Measurements from ENCODE around the gene SIAE. TPM values are rescaled to one million over a fixed set of nuclear protein-coding genes. Genes with fewer than 3 reads are reported as not detected.
"Not testable (repeated sequence)": the region's sequence is repeated elsewhere in the genome, so short reads cannot be mapped to it uniquely, and the experiment has no call there.

The SIAE gene
- total RNA-seq, 2 donors from 2014 or later: 6.8 to 15.0 TPM

- Mint-ChIP-seq H3K4me3 (no peak overlapping the region), H3K27me3 (peaks cover 29% of the 10 kb centered on the region), H3K27ac (no peak overlapping the region), H3K4me1 (peaks cover under 1% of the 10 kb centered on the region), H3K36me3 (ENCODE audit: low read depth) (peaks cover 2% of the 10 kb centered on the region)
- H3K9me3 ChIP-seq (ENCODE audit: control insufficient read depth, low read length, poor library complexity, severe bottlenecking): no peaks in the 10 kb centered on the region
- no peak for ATAC-seq
- DNase-seq: no peak
Observed at GRCh38 chr11:124605719-124606118, 67.8 kb downstream of the SIAE start.

GRCh38 chr11:124602723-124603122 is 70.8 kb downstream of the SIAE start:
- H3K36me3 Mint-ChIP-seq (ENCODE audit: low read depth); H3K9me3 ChIP-seq (ENCODE audit: control insufficient read depth, low read length, poor library complexity, severe bottlenecking); DNase-seq; H3K4me1 Mint-ChIP-seq; ATAC-seq; H3K27ac Mint-ChIP-seq; H3K4me3 Mint-ChIP-seq: not testable (repeated sequence)
- H3K27me3 Mint-ChIP-seq: peaks cover 42% of the 10 kb centered on the region

GRCh38 chr11:124602193-124602592 is 71.3 kb downstream of the SIAE start:
- Mint-ChIP-seq H3K4me1 (no peaks in the 10 kb centered on the region), H3K27ac (no peak overlapping the region), H3K36me3 (ENCODE audit: low read depth) (peaks cover 2% of the 10 kb centered on the region), H3K27me3 (peaks cover 47% of the 10 kb centered on the region), H3K4me3 (no peak overlapping the region)
- H3K9me3 ChIP-seq (ENCODE audit: control insufficient read depth, low read length, poor library complexity, severe bottlenecking): no peaks in the 10 kb centered on the region
- no peak for ATAC-seq
- DNase-seq: no peak

GRCh38 chr11:124600621-124601320 is 72.8 kb downstream of the SIAE start:
- H3K9me3 ChIP-seq (ENCODE audit: control insufficient read depth, low read length, poor library complexity, severe bottlenecking): no peaks in the 10 kb centered on the region
- Mint-ChIP-seq H3K4me1 (no peaks in the 10 kb centered on the region), H3K36me3 (ENCODE audit: low read depth) (peaks cover 2% of the 10 kb centered on the region), H3K27ac (no peak overlapping the region), H3K4me3 (no peak overlapping the region), H3K27me3 (peaks cover 60% of the 10 kb centered on the region)
- DNase-seq (no peak), ATAC-seq (no peak)

- H3K4me3 Mint-ChIP-seq: no peak overlapping the region
- ATAC-seq: no peak
Observed at GRCh38 chr11:124597626-124598025, 75.9 kb downstream of the SIAE start.

GRCh38 chr11:124595302-124595701 is 78.2 kb downstream of the SIAE start:
- DNase-seq: no peak
- H3K9me3 ChIP-seq (ENCODE audit: control insufficient read depth, low read length, poor library complexity, severe bottlenecking): no peaks in the 10 kb centered on the region
- no peak for ATAC-seq
- Mint-ChIP-seq H3K4me1 (no peaks in the 10 kb centered on the region), H3K4me3 (no peak overlapping the region), H3K36me3 (ENCODE audit: low read depth) (no peaks in the 10 kb centered on the region), H3K27ac (no peak overlapping the region), H3K27me3 (peaks cover 40% of the 10 kb centered on the region)

More at GRCh38 chr11:124597626-124598025, 75.9 kb downstream of the SIAE start:
- Mint-ChIP-seq H3K36me3 (ENCODE audit: low read depth) (no peaks in the 10 kb centered on the region), H3K27me3 (peaks cover 59% of the 10 kb centered on the region), H3K4me1 (no peaks in the 10 kb centered on the region), H3K27ac (no peak overlapping the region)
- DNase-seq: no peak
- H3K9me3 ChIP-seq (ENCODE audit: control insufficient read depth, low read length, poor library complexity, severe bottlenecking): no peaks in the 10 kb centered on the region

GRCh38 chr11:124592627-124593026 is 80.9 kb downstream of the SIAE start:
- no peak for DNase-seq
- Mint-ChIP-seq H3K4me3 (no peak overlapping the region), H3K36me3 (ENCODE audit: low read depth) (no peaks in the 10 kb centered on the region), H3K27ac (no peak overlapping the region), H3K4me1 (no peaks in the 10 kb centered on the region), H3K27me3 (peaks cover 42% of the 10 kb centered on the region)
- no peak for ATAC-seq
- H3K9me3 ChIP-seq (ENCODE audit: control insufficient read depth, low read length, poor library complexity, severe bottlenecking): no peaks in the 10 kb centered on the region

GRCh38 chr11:124591430-124591829 is 82.1 kb downstream of the SIAE start:
- ATAC-seq (no peak), DNase-seq (no peak)
- H3K4me1 Mint-ChIP-seq: peaks cover under 1% of the 10 kb centered on the region
- H3K4me3 Mint-ChIP-seq: no peak overlapping the region
- peaks cover 42% of the 10 kb centered on the region for H3K27me3 Mint-ChIP-seq
- no peaks in the 10 kb centered on the region for H3K36me3 Mint-ChIP-seq (ENCODE audit: low read depth)
- no peak overlapping the region for H3K27ac Mint-ChIP-seq
- no peaks in the 10 kb centered on the region for H3K9me3 ChIP-seq (ENCODE audit: control insufficient read depth, low read length, poor library complexity, severe bottlenecking)

GRCh38 chr11:124586238-124586860 is 87.2 kb downstream of the SIAE start:
- peak; percentile 50 for ATAC-seq
- Mint-ChIP-seq H3K27me3 (peaks cover 52% of the 10 kb centered on the region), H3K4me1 (peaks cover 2% of the 10 kb centered on the region), H3K27ac (no peak overlapping the region), H3K4me3 (no peak overlapping the region), H3K36me3 (ENCODE audit: low read depth) (no peaks in the 10 kb centered on the region)
- no peaks in the 10 kb centered on the region for H3K9me3 ChIP-seq (ENCODE audit: control insufficient read depth, low read length, poor library complexity, severe bottlenecking)
- peak in 1 of 3 donors; percentile 21 for DNase-seq

GRCh38 chr11:124584681-124585372 is 88.7 kb downstream of the SIAE start:
- H3K4me1 Mint-ChIP-seq: peaks cover 2% of the 10 kb centered on the region
- H3K27ac Mint-ChIP-seq: no peak overlapping the region

GRCh38 chr11:124583781-124584180 is 89.8 kb downstream of the SIAE start:
- no peak for DNase-seq
- no peak overlapping the region for H3K27ac Mint-ChIP-seq
- peaks cover 47% of the 10 kb centered on the region for H3K27me3 Mint-ChIP-seq
- no peak overlapping the region for H3K4me3 Mint-ChIP-seq
- H3K4me1 Mint-ChIP-seq: peaks cover 2% of the 10 kb centered on the region
- H3K36me3 Mint-ChIP-seq (ENCODE audit: low read depth): no peaks in the 10 kb centered on the region
- ATAC-seq: no peak
- H3K9me3 ChIP-seq (ENCODE audit: control insufficient read depth, low read length, poor library complexity, severe bottlenecking): no peaks in the 10 kb centered on the region

More at GRCh38 chr11:124584681-124585372, 88.7 kb downstream of the SIAE start:
- Mint-ChIP-seq H3K27me3 (peaks cover 48% of the 10 kb centered on the region), H3K4me3 (no peak overlapping the region), H3K36me3 (ENCODE audit: low read depth) (no peaks in the 10 kb centered on the region)
- no peaks in the 10 kb centered on the region for H3K9me3 ChIP-seq (ENCODE audit: control insufficient read depth, low read length, poor library complexity, severe bottlenecking)
- DNase-seq: no peak
- no peak for ATAC-seq
